HG02623 (cell line): Measurements from ENCODE around the gene DNAI4.
"Not testable (repeated sequence)": the region's sequence is repeated elsewhere in the genome, so short reads cannot be mapped to it uniquely, and the experiment has no call there.

Experiments
- ATAC-seq: cut with Tn5 transposase; IDR thresholded peaks from one replicate; pipeline ENCODE4 v1.9.1; 2021; ENCODE audit warnings: moderate library complexity; ENCODE audit not compliant: unreplicated experiment

The DNAI4 gene, protein sequence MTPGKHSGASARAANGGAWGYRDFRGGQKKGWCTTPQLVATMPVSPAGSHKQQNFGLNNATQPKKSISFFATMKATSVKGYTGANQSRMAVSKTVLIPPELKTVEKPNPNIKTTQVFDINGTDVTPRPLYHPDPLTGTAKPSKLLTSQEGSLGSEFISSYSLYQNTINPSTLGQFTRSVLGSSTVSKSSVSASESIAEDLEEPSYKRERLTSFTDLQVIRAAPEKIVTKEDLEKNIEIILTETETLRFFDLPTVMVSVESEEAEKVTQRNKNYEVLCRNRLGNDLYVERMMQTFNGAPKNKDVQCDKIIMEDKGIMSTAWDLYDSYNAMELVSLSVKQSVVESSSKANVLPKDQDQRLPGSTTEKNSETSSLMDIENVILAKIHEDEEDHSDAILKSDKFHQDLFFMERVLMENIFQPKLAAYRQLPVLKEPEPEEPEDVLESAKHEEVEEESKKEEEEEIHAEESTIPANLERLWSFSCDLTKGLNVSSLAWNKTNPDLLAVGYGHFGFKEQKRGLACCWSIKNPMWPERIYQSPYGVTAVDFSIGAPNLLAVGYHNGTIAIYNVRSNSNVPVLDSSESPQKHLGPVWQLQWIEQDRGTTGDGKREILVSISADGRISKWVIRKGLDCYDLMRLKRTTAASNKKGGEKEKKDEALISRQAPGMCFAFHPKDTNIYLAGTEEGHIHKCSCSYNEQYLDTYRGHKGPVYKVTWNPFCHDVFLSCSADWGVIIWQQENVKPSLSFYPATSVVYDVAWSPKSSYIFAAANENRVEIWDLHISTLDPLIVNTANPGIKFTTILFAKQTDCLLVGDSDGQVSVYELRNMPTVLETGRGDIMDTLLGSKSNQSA

GRCh38 chr1:66924756-66925557 is at the start of gene DNAI4, which contains the start of gene MIER1:
DNAI4 (minus strand) TSS chr1:66924856; CDS start chr1:66924831, 25 bp downstream.
MIER1 (plus strand) TSS chr1:66924990; CDS start chr1:66925029, 39 bp downstream.
- peak; percentile 93 for ATAC-seq

GRCh38 chr1:66968574-66968973 is 43.9 kb upstream of the DNAI4 start:
- ATAC-seq: no peak

GRCh38 chr1:66966188-66966873 is 41.7 kb upstream of the DNAI4 start:
- not testable (repeated sequence) for ATAC-seq

DNA sequence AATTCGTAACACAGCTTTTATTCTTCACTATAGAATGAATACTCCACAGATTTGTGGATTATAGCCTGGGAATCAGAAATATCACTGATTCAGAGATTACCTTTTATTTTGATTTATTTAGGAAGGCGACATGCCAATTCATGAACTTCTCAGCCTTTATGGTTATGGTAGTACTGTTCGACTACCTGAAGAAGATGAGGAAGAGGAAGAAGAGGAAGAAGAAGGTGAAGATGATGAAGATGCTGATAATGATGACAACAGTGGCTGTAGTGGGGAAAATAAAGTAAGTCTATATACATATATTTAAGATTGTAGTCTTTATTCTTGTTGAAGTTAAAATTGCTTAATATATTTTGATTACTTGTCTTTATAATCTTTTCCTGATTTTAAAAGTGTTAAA is 33.3 kb upstream of the DNAI4 start:
- no peak for ATAC-seq

DNA sequence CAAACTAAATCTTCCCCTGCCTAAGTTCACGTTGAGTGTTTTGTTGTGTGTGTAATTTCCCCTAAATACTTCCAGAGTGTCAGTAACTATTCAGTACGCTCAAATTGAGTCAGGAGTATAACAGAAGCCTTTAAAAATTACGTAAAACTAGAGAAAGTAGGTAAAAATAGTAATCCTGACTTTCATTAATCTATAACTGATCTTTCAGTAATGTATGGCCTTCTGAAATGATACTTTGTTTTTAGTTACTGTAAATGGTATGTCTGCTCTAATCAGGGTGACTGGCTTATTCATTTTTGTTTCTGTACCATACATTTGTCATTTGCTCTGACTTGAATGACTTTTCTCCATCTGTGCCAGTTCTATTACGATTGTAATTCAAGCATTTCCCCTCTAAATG is 29.6 kb upstream of the DNAI4 start:
- peak; percentile 65 for ATAC-seq

DNA sequence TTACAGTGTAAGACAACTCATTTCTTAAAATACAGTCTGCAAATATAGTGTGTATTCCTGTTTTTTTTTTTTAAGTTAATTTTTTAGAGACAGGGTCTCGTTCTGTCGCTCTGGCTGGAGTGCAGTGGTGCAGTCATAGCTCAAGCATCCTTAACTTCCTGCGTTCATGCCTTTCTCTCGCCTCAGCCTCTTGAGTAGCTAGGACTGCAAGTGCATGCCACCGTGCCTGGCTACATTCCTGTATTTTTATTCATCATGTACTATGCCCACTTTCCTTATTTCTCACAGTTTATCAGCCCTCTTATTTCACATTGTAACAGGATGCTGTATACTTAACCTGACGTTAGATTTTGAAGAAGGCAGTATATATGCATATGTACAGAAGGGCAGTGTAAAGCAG is 26.9 kb upstream of the DNAI4 start:
- ATAC-seq: no peak

DNA sequence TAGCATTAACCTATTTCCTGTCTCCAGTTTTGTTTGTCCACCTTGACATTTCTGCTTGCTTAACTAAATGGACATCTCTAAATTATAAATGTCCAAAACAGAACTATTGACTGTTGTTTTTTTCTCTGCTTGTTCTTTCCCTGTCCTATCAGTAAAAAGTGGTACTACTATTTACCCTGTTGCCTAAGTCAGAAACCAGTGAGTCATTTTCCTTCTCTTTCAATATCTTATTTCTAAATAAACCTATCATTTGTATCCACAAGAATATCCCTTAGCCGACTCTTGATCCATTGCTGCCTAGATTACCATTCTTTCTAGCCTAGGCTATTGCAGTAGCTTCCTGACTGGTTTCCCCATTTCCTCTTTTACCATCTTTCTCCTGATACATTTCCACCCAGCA is 22.6 kb upstream of the DNAI4 start:
- ATAC-seq: no peak

DNA sequence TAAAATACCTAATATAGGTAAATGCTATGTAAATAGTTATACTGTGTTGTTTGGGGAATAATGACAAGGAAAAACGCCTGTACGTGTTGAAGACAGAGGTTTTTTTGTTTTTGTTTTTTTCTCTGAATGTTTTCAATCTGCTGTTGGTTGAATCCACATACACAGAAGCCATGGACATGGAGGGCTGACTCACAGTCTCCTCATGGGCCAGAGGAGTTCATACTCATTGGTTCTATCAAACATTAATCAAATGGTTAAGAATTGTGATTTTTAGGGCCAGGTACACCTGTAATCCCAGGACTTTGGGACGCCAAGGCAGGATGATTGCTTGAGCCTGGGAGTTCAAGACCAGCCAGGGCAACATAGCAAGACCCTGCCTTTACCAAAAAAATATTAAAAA is 20.7 kb upstream of the DNAI4 start:
- no peak for ATAC-seq

DNA sequence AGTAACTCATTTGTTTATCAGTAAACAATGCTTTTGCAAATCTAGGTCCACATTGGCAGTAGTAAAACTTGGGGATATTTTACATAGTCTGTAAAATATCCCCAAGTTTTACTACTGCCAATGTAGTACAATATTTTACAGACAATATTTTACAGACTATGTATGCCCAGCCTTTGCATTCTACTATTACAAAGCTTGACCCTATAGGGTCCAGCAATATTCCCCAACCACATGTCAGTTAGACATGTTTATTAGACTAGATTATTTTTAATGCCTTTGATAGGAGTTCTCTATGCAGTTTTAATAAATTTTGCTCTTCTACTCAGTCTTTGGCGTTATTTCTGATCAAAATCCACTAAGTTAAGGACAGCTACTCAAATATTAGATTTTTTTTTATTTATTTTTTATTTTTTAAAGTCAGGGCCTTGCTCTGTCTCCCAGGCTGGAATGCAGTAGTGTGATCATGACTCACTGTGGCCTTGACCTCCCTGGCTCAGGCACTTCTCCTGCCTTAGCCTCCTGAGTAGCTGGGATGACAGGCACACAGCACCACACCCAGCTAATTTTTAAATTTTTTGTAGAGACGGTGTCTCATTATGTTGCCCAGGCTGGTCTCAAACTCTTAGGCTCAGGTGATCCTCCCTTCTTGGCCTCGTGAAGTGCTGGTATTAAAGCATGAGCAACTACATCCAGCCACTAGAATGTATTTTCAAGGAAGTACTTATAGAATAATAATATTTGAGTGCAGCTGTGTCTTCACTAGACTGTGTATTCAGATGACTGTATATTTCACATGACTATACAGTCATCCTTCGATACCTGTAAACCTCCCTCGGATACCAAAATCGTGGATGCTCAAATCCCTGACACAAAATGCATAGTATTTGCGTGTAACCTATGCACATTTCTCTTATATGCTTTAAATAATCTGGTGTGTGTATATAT is 19.9 kb upstream of the DNAI4 start:
- ATAC-seq: no peak

GRCh38 chr1:66943361-66943969 is 18.8 kb upstream of the DNAI4 start:
- no peak for ATAC-seq

DNA sequence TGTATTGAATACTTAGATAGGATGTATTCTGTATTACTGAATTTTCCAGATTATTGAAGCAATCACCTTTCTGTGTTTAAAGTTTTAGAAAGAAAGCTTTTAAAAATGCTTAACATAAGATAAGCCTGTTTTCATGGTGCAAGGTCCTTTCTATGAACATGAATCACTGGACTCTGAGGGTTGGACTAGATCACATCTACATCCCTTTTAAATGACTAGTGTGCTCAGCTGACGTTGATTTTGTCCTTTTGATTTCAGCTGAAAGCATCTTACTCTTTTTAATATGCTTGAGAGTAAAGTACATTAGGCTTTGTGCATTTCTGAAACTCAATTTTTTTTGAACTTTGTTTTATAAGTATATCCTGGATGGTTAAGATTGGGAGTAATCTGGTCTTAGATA is 16.3 kb upstream of the DNAI4 start:
- ATAC-seq: no peak

GRCh38 chr1:66938613-66939012 is 14.0 kb upstream of the DNAI4 start:
- no peak for ATAC-seq

- ATAC-seq: no peak
Measured at GRCh38 chr1:66937529-66938234, 13.0 kb upstream of the DNAI4 start.

- ATAC-seq: no peak
Measured at GRCh38 chr1:66933887-66934700, 9.4 kb upstream of the DNAI4 start.

DNA sequence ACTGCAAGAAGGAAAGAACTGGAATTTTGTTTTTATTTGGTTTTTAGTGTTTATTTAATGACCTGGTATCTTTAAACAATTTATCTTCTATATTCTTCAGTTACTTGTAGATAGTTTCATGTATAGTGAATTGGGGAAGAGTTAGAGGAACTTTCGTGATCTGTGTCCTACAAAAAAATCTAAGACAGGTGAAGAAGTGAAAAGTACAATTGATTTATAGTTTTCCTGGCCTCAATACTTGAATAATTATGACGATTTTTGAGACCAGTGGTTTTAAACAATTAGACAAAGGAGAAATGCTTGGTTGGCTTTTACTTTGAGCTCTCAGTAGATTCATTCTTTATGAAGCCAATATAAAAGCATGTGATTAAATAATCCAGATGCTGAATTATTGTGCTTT is 7.6 kb upstream of the DNAI4 start:
- no peak for ATAC-seq

DNA sequence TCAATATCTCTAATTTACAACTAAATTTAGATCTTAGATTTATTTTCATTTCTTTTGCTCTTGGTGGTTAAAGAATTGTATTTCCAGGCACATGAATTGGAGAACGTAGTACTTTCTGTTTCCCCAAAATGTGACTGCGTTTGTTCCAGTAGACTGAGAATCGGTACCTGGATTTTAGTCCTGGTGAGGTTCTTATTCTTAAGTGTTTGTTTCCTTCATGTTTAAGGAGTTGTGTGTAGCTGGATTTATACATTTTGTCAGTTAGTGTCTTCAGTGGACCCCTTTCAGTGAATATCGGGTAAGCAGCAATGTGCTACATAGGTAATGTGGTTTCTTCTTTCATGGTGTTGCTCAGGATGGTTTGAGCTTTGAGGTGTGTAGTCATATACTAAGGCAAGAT is 6.9 kb upstream of the DNAI4 start:
- no peak for ATAC-seq

DNA sequence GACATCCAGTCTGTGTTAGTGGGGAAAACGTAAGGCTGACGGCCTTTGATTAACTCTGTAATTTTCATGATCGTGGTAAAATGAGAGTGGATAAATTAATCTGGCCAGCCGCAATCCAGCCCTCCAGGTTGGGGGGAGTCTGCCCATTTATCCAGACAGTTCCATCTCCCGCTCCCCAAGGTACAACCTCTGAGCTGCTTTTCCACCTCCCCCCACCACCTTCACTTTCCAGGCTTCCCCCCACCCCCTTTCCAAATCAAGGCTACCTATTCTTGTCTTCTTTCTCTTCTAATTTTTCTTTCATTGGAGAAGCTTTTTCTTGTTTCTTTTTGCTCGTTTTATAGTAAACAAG is 6.1 kb upstream of the DNAI4 start:
- no peak for ATAC-seq
